ENCODE results near the gene RBM7. TPM values are rescaled to one million over a fixed set of nuclear protein-coding genes. Genes with fewer than 3 reads are reported as not detected.

RBM7 gene
- total RNA-seq, 1 experiment from 2014 or later, result 27.9 TPM

GRCh38 chr11:114366331-114367243 lies 33.9 kb upstream of the RBM7 start:
- H3K4me2 ChIP-seq (ENCODE audit: low read length), result peak overlapping the region; percentile 28
- intact Hi-C loops (cut with micrococcal nuclease), result no loop called here
- no TSS peak for BruUV-seq (replicated peaks)
- H3K9ac ChIP-seq (ENCODE audit: low read length), result no peak overlapping the region
- H3K9me3 ChIP-seq (ENCODE audit: control insufficient read depth in 1 of 2, insufficient read depth in 1 of 2, low read depth in 1 of 2, low read length in 2 of 2), result no peaks in the 10 kb centered on the region
- ChIA-PET CTCF (no interaction called here), RAD21 (ENCODE audit: low non-redundant PET in 1 of 2, low total read pairs in 2 of 2, uncharacterized antibody in 2 of 2, unreplicated experiment in 2 of 2) (no interaction called here), POLR2A (no interaction called here)
- H3K4me3 ChIP-seq (replicated peaks in 1 of 2; ENCODE audit: low read depth in 1 of 2, low read length in 2 of 2), result no peak overlapping the region
- peak; percentile 61 for ATAC-seq
- no peaks in the 10 kb centered on the region for H4K20me1 ChIP-seq (ENCODE audit: insufficient read depth)
- no peak overlapping the region for H3K27ac ChIP-seq (ENCODE audit: low read depth, low read length)
- H3K4me1 ChIP-seq (ENCODE audit: control insufficient read depth in 1 of 2, insufficient read depth in 2 of 2, low read length in 2 of 2), result peaks cover 0 to 14% of the 10 kb centered on the region in 2 experiments; a peak in 2 of 4 replicates
- no peaks in the 10 kb centered on the region; the same call in 1 of the 2 replicates for H3K9me2 ChIP-seq (ENCODE audit: insufficient read depth)
- H3K27me3 ChIP-seq (ENCODE audit: insufficient read depth, low read length), result peaks cover 27% of the 10 kb centered on the region
- no peak for TF ChIP-seq POLR2A (IDR thresholded peaks at IDR 0.05; ENCODE audit: borderline replicate concordance, extremely low read depth, insufficient read depth, insufficient read length)
- TF ChIP-seq EZH2phosphoT487 (IDR thresholded peaks at IDR 0.05; ENCODE audit: borderline replicate concordance), result no peak
- TF ChIP-seq POLR2AphosphoS5 (IDR thresholded peaks at IDR 0.05; ENCODE audit: low read depth, low read length), result no peak
- TF ChIP-seq ZBTB33 (IDR thresholded peaks at IDR 0.05; ENCODE audit: extremely low read depth, insufficient replicate concordance, low read length), result no peak
- TF ChIP-seq SRF (IDR thresholded peaks at IDR 0.05; ENCODE audit: low read depth), result no peak
- TF ChIP-seq YY1 (IDR thresholded peaks at IDR 0.05; ENCODE audit: extremely low read depth, insufficient replicate concordance, low read depth, low read length), result no peak
- TF ChIP-seq TCF7L2 (IDR thresholded peaks at IDR 0.05; ENCODE audit: borderline replicate concordance, extremely low read depth, insufficient read depth, insufficient read length), result no peak
- no peak for TF ChIP-seq CTCF (IDR thresholded peaks at IDR 0.05 in 2 of 3, conservative IDR thresholded peaks at IDR 0.05 in 1 of 3; ENCODE audit: borderline replicate concordance in 1 of 3, insufficient read depth in 1 of 3, low read depth in 2 of 3, low read length in 2 of 3)
- no peak for TF ChIP-seq RAD21 (IDR thresholded peaks at IDR 0.05; ENCODE audit: low read depth)
- TF ChIP-seq ZNF274 (IDR thresholded peaks at IDR 0.05; ENCODE audit: low read depth, low read length), result no peak
- TF ChIP-seq CBX3 (IDR thresholded peaks at IDR 0.05; ENCODE audit: low read depth), result no peak
- no peak for TF ChIP-seq FOSL1 (IDR thresholded peaks at IDR 0.05; ENCODE audit: low read depth)
- no peak for TF ChIP-seq CEBPB (IDR thresholded peaks at IDR 0.05; ENCODE audit: low read depth)
- no peak for TF ChIP-seq EZH2 (IDR thresholded peaks at IDR 0.05)
- no peak for TF ChIP-seq SIN3A (IDR thresholded peaks at IDR 0.05; ENCODE audit: low read depth)
- no peak for TF ChIP-seq EGR1 (IDR thresholded peaks at IDR 0.05; ENCODE audit: low read depth)
- TF ChIP-seq REST (IDR thresholded peaks at IDR 0.05; ENCODE audit: low read depth), result no peak
- no peaks in the 10 kb centered on the region for H3K36me3 ChIP-seq (ENCODE audit: control insufficient read depth in 1 of 2, insufficient read depth in 2 of 2, low read length in 2 of 2)
- no peak overlapping the region for H2AFZ ChIP-seq (ENCODE audit: low read depth, low read length, poor library complexity, severe bottlenecking)
- no peak for DNase-seq (ENCODE audit: low read depth, low spot score)
- H3K79me2 ChIP-seq (ENCODE audit: insufficient read depth, low read length), result no peaks in the 10 kb centered on the region

All from HCT116 (cell line).